ENCODE data around the gene MED13L.

MED13L gene

GRCh38 chr12:116207274-116207673 is 70.2 kb downstream of the MED13L start:
- no peak for DNase-seq

- no peak for DNase-seq
Observed at GRCh38 chr12:116206828-116207227, 70.7 kb downstream of the MED13L start.

- no peak for DNase-seq
Observed at GRCh38 chr12:116204785-116205184, 72.7 kb downstream of the MED13L start.

GRCh38 chr12:116204169-116204568 is 73.3 kb downstream of the MED13L start:
- DNase-seq, result no peak

GRCh38 chr12:116202940-116203339 is 74.6 kb downstream of the MED13L start:
- DNase-seq, result no peak

GRCh38 chr12:116202433-116202832 is 75.1 kb downstream of the MED13L start:
- DNase-seq, result no peak

GRCh38 chr12:116201908-116202307 is 75.6 kb downstream of the MED13L start:
- no peak for DNase-seq

- DNase-seq, result no peak
Observed at GRCh38 chr12:116201359-116201758, 76.1 kb downstream of the MED13L start.

GRCh38 chr12:116200812-116201211 is 76.7 kb downstream of the MED13L start:
- no peak for DNase-seq

GRCh38 chr12:116199160-116199706 is 78.3 kb downstream of the MED13L start:
- DNase-seq, result no peak

GRCh38 chr12:116196752-116197718 is 80.5 kb downstream of the MED13L start:
- DNase-seq, result no peak

- DNase-seq, result no peak
Observed at GRCh38 chr12:116196226-116196625, 81.3 kb downstream of the MED13L start.

GRCh38 chr12:116194935-116195431 is 82.5 kb downstream of the MED13L start:
- no peak for DNase-seq

GRCh38 chr12:116189692-116190091 is 87.8 kb downstream of the MED13L start:
- no peak for DNase-seq

GRCh38 chr12:116188581-116188980 is 88.9 kb downstream of the MED13L start:
- no peak for DNase-seq

GRCh38 chr12:116187151-116187511 is 90.4 kb downstream of the MED13L start:
- DNase-seq, result no peak

GRCh38 chr12:116186482-116187150 is 90.9 kb downstream of the MED13L start:
- DNase-seq, result no peak

- no peak for DNase-seq
Observed at GRCh38 chr12:116184763-116185162, 92.7 kb downstream of the MED13L start.

GRCh38 chr12:116183741-116184141 is 93.8 kb downstream of the MED13L start:
- DNase-seq, result no peak

GRCh38 chr12:116182359-116183063 is 95.0 kb downstream of the MED13L start:
- DNase-seq, result no peak

- no peak for DNase-seq
Observed at GRCh38 chr12:116180448-116180847, 97.0 kb downstream of the MED13L start.

- DNase-seq, result no peak
Observed at GRCh38 chr12:116179384-116179783, 98.1 kb downstream of the MED13L start.

GRCh38 chr12:116177017-116177416 is 100.5 kb downstream of the MED13L start:
- no peak for DNase-seq
